ENCODE results near the gene KRT7. TPM values are rescaled to one million over a fixed set of nuclear protein-coding genes. Genes with fewer than 3 reads are reported as not detected.

Gene KRT7
- total RNA-seq, 1 experiment from 2014 or later = 10.0 TPM

DNA sequence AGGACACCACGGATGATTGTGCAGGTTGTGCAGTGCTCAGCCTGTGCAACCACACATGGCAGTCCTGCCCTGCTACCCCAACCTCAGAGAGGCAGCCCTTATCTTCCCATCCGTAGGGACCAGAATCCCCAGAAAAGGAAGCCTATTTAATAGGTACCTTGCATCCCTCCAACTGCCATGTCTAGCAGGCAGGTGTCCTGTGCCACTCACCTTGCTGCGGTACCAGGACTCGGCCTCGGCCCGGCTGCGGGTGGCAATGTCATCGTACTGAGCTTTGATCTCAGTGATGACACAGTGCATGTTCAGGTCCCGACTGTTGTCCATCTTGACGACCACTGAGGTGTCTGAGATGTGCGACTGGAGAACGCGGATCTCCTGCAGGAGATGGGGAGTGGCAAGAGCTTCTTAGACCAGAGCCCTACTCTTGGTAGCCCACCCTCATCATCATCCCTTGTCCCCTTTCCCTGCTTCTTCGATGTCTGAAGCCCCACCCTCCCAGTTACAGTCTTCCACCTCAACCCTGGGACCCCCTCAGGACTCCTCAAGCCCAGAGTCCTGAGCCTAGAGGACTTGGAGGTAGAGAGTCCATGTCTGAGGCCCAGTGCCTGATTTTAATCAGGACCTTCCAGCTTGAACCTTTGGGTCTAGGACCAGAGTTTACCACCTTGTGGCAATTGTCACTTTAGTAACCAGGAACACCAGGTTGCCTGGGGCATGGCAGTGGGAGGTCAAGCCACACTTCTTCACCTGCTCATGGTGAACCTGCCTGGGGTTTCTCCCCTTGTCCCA lies 20.5 kb downstream of the KRT7 start:
- no peak overlapping the region for H4K91ac ChIP-seq (ENCODE audit: insufficient read length, low read depth, low read length)
- H4K8ac ChIP-seq (replicated peaks; ENCODE audit: insufficient read length, low read depth, low read length) = no peak overlapping the region
- no peak overlapping the region for H3K4me2 ChIP-seq (ENCODE audit: insufficient read depth, insufficient read length, low read length)
- H3T11ph ChIP-seq (ENCODE audit: low read length) = no peak overlapping the region
- no peak overlapping the region for H3K9ac ChIP-seq (ENCODE audit: extremely low read depth, insufficient read length, low read length)
- H3K23me2 ChIP-seq (ENCODE audit: insufficient read length, low read depth, low read length, poor library complexity, severe bottlenecking) = no peaks in the 10 kb centered on the region
- H3K27me3 Mint-ChIP-seq (ENCODE audit: low read depth) = peaks cover 89% of the 10 kb centered on the region
- H3K27me3 ChIP-seq (ENCODE audit: insufficient read depth, low read length) = no peaks in the 10 kb centered on the region; the same call in 1 of the 2 replicates
- H3K9me3 Mint-ChIP-seq = no peaks in the 10 kb centered on the region
- peaks cover 19 to 26% of the 10 kb centered on the region in 2 experiments for H3K4me1 Mint-ChIP-seq
- no peaks in the 10 kb centered on the region for H3K4me1 ChIP-seq (ENCODE audit: insufficient read depth, low read length)
- H3K79me1 ChIP-seq (ENCODE audit: insufficient read depth, low read depth, low read length, poor library complexity, severe bottlenecking) = no peaks in the 10 kb centered on the region
- no peak overlapping the region for H3K23ac ChIP-seq (ENCODE audit: insufficient read length, low read depth, low read length)
- H3K4me3 Mint-ChIP-seq = no peak overlapping the region
- H2BK15ac ChIP-seq (ENCODE audit: low read depth, low read length) = no peak overlapping the region
- DNase-seq = no peak
- H3K9me3 ChIP-seq (ENCODE audit: control insufficient read depth, low read depth, low read length) = no peaks in the 10 kb centered on the region
- H3K18ac ChIP-seq (ENCODE audit: insufficient read length, low read depth, low read length) = no peak overlapping the region
- no peak overlapping the region for H2BK20ac ChIP-seq (ENCODE audit: low read depth, low read length, poor library complexity, severe bottlenecking)
- H3K56ac ChIP-seq (ENCODE audit: insufficient read length, low read depth, low read length) = no peak overlapping the region
- no peak overlapping the region for H2BK120ac ChIP-seq (ENCODE audit: low read depth, low read length, poor library complexity, severe bottlenecking)
- no peaks in the 10 kb centered on the region for H4K20me1 ChIP-seq (ENCODE audit: control insufficient read depth, insufficient read depth, insufficient read length)
- no peaks in the 10 kb centered on the region for H3K79me2 ChIP-seq (ENCODE audit: insufficient read depth, low read length)
- H2AFZ ChIP-seq (ENCODE audit: low read length) = no peak overlapping the region
- no peak overlapping the region for H3K27ac Mint-ChIP-seq
- TF ChIP-seq CTCF (conservative IDR thresholded peaks at IDR 0.05) = no peak
- no peak overlapping the region for H2BK5ac ChIP-seq (ENCODE audit: insufficient read length, low read length)
- no peak overlapping the region for H2BK12ac ChIP-seq (ENCODE audit: insufficient read length, low read depth, low read length)
- no peak overlapping the region for H3K27ac ChIP-seq (ENCODE audit: insufficient read length, low read depth, low read length)
- H2AK5ac ChIP-seq (ENCODE audit: insufficient read length, low read length) = no peak overlapping the region
- no peak overlapping the region for H4K5ac ChIP-seq (ENCODE audit: insufficient read length, low read depth, low read length)
- WGBS (ENCODE audit: extremely low coverage, insufficient read length, low lambda C conversion rate) = no CpG with 5 or more reads among the region's 14 CpGs
- no peak overlapping the region for H3K14ac ChIP-seq (ENCODE audit: insufficient read depth, low read length)
- no peak overlapping the region for H3K4ac ChIP-seq (ENCODE audit: low read depth, low read length)
- H3K36me3 Mint-ChIP-seq (ENCODE audit: insufficient read depth in 1 of 3, low read depth in 3 of 3) = no peaks in the 10 kb centered on the region
